HL-60/S4 treated with retinoic acid at 250 ng/mL for 4 days and 3 days (cell line): ENCODE data around the gene TMEM108.

Experiments used
- in situ Hi-C: fragments of 300-500 bp; cut with MboI; formaldehyde crosslinking; loops from 2 replicates; pipeline ENCODE4 v1.7.0; 2022; ENCODE audit warnings: low sequenced_read_pairs

The TMEM108 gene

DNA sequence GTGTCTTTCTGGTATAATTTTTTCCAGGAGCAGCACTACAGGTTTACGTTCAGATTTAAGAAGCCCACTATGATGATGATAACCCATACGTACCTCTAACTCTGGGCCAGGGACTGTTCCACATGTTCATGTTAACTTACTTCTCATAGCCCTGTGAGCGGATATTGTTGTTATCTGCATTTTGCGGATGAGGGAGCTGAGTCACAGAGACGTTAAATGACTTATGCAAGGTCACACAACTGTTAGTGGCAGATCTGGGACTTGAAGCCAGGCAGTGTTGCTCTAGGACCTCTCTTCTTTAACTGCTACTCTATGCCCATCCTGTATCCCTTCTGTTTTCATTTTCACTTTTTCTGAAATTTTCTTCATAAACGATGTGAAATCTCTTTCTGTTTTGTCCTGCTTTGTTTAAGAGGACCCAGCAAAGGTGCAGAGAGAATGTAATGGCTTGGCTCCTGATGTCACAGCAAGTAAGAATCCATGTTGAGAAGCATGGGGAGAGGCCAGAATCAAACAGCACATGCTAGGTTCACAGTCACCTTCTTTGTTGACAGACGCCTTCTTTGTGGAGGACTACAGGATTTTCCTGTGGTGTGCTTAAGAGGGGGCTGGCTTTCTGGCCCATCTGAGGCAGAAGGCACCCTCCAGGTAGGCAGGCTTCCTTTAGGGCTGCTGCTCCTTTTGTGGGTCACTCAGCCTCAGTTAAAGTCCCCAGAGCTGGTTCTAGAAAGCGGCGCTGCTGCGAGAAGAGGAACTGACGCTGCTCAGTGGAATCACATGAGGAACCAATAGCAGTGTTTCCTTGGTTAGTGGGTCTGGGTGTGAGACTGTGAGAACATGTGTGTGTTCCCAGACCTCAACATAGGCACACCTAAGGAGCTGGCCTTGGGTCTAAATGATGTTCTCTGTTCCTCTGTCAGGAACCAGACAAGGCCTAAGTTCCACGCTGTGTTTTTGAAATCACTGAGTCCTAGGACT, 121.6 kb downstream of the TMEM108 start:
- in situ Hi-C loops = no loop called here

DNA sequence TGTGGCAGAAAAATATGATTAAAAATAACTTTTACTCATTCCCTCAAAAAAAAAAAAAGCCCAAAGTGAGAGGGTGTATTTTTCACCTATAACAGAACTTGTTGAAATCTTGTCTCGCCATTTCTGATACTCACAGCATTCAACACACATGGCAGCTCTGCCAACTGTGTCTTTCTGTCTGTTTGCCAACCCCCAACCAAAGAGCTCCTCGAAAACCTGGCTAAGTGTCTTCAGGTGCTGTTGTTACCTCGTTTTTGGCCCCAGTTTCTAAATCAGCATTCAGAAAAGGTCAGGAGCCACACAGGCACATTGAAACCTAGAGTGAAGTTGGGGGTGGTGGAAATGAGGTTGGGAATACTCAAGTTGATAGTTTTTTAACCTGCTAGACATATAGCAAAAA, 123.5 kb downstream of the TMEM108 start:
- in situ Hi-C loops = no loop called here

DNA sequence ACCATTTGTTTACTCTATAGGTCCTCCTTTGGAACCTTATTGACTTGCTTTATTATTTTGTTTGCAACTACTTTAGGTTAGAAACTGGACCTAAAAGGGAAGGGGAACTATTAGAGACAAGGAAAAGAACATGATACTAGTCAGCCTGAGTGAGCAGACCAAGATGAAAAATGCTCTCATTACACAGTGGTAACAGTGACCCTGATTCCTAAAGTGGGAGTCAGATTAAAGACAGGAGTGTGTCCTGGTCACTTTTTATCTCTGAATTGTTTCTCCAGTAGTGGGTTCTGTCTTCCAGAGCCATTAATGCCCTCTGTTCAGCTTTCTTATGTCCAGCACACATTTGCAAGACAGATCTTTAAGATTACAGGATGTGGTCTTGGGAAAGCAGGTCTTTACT, 124.1 kb downstream of the TMEM108 start:
- in situ Hi-C loops = no loop called here

DNA sequence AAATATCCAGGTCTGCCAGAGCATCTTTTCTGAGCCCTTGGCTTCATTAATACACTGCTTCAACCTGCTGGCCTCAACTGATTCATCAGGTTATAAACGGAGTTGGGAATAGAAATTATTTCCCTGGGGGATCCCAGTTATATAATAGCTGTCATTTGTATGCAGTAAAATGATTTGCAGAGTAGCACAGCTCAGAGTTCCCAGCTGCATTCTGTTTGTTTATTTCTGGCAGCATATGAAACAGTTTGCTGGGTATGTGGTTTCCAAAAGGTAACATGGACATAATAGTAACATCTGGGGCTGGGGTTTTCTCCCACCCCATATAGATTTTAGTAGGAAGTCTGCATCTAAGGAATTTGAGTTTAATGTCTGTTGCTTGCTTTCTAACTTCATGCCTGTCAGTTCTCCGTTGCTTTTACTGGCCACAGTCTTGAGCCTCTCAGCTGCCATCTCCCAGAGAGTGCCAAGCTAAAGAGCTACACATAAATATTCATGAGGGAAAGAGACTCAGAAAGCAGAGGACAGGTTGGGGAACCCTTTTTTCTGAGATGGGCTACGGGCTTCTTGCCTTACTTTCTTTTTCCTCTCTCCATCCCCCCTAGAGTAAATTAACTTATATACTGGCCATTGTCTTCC, 124.6 kb downstream of the TMEM108 start:
- in situ Hi-C loops = no loop called here

DNA sequence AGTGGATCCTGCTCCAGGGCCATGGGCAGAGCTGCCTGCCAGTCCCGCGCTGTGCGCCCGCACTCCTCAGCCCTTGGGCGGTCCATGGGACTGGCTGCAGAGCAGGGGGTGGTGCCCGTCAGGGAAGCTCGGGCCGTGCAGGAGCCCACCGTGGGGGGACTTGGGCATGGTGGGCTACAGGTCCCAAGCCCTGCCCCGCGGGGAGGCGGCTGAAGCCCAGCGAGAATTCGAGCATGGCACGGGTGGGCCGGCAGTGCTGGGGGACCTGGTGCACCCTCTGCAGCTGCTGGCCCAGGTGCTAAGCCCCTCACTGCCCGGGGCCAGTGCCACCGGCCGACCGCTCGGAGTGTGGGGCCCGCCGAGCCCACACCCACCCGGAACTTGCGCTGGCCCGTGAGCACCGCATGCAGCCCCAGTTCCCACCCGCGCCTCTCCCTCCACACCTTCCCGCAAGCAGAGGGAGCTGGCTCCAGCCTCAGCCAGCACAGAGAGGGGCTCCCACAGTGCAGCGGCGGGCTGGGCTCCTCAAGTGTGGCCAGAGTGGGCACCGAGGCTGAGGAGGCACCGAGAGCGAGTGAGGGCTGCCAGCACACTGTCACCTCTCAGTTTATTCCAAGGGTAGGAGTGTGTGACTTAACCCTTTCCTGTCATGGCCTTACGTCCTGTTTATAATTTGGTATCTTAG, 129.3 kb downstream of the TMEM108 start:
- in situ Hi-C loops = no loop called here

DNA sequence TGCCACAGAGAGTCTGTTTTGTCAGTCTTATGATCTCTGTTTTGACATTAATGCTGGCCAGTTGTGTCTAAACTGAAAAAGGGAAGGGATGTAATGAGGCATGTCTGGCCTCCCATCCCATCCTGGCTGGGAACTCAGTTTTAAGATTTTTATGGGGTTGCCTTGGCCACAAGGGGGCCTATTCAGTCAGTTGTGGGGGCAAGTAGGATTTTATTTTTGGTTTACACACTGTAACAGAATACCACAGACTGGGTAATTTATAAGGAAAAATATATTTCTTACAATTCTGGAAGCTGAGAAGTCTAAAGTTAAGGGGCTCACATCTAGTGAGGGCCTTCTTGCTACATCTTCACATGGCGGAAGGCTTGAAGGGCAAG, 129.8 kb downstream of the TMEM108 start:
- in situ Hi-C loops = no loop called here

DNA sequence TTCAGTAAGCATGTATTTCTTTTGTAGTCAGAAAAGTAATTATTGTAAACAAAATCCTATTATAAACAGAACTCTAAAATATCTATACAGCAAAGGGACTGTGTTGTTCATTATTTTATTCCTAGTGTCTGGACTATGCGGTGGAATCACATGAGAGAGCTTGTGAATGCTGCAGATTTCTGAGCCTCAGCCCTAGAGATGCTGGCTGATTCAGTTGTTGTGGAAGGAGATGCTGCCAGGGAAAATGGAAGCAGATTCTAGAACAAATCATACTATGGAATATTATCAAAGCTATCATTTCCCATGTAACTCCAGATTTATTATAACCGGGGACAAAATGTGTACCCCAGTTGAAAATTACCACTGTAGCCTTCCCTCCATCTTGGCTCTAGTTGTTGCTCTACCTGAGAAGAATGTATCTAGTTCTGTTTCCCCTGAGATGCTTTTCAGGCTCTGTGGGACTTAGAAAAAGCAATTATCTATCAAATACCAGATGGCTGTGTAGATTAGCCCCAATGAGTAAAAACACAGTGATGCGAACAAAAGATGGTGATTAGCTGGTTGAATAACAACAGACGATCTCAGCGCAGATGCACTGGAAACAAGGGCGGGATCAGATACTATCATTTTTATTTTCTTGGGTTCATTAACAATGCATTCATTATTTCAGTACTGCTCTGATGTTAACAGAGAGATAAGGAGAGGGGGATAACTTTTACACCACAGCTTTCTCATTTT, 131.3 kb downstream of the TMEM108 start:
- in situ Hi-C loops = no loop called here

DNA sequence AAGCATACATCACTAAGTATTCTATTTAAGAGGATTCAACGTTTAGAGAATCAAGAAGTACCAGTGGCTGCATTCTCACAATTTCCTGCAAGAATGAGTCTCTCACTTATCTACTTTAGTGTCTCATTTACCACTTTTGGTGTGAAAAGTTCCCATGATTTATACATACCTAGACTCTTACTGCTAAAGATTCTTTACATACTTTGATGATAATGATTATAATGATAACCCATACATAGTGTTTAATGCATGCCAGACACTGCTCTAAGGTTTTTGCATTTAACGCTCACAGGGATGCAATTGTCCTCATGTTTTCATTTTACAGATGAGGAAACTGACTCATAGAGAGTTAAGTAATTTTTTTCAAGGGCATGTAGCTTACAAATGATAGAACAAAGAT, 133.6 kb downstream of the TMEM108 start:
- in situ Hi-C loops = no loop called here

DNA sequence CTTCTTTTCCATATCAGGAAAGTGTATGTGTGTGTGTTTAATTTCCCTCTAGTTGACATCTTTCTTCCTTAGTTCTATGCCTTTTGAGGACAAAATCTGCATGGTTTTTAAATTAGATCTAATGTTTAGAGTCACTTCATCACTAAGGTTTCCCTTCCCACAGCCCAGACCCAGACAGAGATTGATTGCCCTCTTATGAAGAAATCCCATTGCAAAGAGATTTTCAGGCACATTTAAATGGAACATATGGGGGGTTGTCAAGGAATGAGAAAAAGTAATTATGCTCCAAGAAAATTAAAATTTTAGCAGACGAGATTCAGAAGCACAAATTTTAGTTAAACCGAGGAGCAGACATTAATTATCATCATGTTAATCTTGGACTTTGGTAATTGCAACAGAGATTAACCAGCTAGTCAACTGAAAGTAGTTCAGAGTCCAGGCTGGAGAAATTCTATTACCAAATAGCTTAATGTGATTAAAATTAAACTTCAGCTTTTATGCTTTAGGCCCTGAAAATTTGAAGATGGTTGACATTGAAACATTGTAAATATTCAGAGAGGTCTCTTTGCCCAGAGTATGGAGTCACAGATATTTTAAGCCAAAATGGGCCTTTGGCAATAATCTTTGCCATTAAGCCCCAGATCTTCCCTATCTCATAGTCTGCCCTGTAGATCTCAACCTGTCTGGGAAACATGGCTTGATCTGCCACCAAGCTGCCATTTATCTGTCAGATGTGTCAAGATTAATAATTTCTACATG, 143.4 kb downstream of the TMEM108 start:
- in situ Hi-C loops = no loop called here

DNA sequence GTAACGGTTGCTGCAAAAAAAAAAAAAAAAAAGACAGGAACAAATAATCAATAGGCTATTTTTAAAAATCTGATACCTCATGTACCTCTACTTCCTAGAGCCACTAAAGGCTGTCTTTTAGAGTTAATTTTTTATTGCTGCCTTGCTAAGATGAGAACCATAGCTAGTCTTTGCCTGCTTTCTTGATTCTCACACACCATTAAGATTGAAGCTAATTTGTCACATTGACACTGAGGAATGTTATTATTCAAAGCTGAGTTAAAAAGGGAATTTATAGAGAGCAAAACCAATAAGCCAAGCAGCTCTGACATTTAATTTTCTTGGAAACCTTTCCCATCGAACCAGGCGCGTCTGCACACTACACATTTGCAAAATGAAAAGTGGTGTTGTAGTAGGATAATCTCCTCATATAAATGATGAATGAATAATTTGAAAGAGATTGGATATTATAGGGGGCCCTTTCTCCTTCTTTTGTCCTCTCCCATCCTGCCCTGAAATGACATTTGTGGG, 149.7 kb downstream of the TMEM108 start:
- in situ Hi-C loops = no loop called here

DNA sequence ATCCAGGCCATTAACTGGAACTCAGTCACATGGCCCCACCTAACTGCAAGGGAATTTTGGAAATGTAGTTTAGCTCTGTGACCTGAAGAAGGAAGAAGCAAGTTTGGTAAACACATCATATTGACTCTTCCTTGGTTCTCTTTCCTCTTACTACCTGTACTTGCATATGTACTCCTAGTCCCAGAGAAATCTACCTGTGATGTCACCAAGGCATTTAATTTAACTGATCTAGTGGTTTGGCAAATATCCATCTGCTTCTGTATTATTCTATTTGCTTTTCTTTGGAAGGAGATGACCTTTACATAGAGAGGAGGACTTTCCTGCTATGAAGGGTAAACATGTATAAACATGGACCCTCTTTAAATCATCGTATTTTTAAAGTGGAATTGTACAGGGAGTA, 150.8 kb downstream of the TMEM108 start:
- in situ Hi-C loops = no loop called here

DNA sequence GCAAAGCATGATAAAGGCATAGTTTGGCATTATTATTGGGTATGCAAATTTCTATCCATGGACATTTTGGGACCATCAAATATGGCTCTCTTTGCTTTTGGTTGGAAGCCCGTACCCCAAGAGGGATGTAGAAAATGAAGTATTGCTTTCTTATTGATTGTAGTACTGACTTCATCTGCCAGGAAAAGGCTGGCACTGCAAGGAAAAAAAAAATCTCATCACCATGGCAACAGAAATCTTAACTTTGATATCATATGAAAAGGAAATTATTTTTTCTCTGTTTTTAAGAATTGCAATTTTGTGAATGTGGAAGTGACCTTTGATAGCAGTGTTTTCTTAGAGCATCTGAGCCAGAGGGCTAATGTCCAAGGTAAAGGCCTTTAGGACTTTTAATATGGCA, 151.7 kb downstream of the TMEM108 start:
- in situ Hi-C loops = no loop called here

DNA sequence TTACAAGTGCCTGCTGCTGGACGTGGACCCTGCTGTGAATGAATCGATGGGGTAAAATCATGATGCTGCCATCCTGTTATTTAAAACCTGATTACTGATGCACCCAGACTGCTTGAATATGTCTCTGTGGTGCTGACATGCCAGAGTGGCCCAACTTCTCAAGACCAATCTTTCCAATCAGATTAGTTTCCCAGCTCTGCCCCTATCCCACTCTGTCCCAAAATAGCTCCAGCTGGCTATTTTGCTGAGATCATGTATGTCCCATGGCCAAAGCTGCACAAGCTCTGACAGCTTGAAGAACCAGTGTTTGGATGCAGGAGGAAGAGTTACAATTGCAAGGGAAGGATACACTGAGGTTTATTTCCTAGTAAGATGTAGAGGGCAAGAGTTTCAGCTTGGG, 153.6 kb downstream of the TMEM108 start:
- in situ Hi-C loops = no loop called here

DNA sequence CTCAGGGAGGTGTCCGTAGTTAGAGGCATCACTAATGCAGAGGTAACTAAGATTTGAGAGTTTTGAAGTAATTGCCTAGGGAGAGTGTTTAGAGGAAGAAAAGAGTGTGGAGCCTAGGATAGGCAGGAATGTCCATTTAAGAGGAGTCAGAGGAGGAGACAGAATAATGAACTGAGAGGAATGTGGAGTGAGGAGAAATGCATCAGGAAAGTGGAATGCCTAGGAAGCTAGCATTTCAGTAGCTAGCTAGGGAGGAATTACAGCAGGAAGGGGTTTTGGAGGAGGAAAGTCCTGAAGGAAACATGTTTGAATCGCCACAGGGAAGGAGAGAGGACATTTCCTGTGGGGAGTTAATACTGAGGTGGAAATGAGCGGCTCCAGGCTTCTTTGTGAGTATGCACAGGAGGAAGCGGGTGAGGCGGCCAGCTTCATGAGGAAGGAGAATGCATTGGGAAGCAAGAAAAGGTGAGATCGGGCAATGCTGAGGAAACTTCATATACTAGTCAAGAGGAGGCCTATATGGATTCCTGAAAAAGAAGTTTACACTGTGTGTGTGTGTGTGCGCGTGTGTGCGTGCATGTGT, 154.3 kb downstream of the TMEM108 start:
- in situ Hi-C loops = no loop called here

DNA sequence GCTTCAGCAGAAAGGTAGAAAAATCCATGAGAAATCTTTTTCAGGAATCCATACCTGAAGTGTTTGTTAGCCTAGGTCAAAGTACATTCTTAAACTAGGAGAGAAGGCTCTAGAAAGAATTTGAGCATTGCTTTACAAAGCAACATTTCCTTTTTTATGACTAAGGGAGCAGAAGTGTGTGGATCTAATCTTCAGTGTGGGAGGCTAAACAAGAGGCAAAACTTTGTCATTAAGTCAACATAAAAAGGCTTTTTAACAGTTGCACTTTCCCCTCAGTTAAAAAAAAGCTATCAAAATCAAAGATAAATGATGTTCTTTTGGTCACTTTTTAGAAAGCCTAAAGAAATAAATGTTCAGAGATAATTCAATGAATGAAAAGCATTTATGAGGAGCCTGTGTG, 154.8 kb downstream of the TMEM108 start:
- in situ Hi-C loops = no loop called here

DNA sequence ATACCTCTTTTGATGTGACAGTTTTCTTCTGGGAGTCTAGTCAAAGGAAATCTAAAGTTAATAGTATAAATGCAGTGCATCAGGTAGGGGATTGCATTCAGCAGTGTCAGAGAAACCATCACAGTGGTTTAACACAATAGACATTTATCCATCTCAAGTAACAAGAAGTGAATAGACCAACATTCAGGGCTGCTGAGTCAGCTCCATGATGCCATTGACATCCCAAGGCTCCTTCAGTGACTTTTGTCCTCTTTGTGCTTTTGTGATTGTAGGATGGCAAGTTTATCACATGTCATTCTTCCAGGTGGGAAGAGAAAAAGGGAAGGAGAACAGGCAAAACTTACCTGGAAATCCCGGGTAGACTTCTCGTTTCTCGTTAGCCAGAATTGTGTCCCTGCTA, 158.3 kb downstream of the TMEM108 start:
- in situ Hi-C loops = no loop called here

DNA sequence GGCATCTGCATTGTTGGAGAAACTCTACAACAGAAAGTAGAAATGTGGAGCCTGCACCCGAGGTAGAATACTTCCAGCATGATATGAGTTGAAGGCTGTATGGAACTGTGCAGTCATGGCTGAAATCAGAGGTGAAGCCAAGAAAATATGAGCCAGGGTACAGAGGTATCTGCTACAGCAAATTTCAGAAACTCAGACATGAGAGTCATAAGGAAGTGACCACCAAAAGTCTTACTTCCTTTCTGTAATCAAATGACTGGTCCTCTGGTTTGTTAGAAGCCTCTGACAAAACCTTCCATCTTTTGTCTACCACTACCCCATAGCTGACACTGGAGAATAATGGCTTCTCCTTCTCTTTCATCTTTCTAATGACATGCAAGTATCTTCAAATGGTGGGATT, 159.4 kb downstream of the TMEM108 start:
- in situ Hi-C loops = no loop called here

DNA sequence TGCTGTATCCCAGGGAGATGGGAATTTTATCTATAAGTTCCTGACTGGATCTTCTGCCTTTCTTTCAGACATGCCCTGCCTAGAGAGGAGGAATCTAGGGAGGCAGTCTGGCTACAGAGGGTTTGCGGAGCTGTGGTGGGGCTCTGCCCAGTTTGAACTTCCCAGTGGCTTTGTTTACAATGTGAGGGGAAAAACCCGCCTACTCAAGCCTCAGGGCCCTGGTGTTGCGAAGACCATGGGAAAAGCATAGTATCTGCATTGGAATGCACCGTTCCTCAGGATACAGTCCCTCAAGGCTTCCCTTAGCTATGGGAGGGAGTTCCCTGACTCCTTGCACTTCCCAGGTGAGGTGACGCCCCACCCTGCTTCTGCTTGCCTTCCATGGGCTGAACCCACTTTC, 168.7 kb downstream of the TMEM108 start:
- in situ Hi-C loops = no loop called here

DNA sequence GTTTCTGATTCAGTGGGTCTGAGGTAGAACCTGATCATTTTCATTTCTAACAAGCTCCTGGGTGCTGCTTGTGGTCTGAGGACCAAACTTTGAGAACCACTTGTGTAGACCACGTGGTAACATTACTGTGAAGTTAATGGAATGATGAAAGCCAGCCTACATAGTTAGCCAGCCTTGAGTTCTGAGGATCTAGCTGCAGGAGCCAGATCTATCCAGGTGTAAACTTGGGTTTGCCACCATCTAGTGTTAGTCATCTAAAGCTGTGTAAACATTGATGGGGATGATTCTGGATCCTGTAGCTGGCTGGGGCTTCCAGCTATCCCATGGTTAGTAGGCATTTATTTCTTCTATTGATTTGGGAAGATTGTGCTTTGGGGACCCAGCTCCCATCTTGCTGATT, 170.0 kb downstream of the TMEM108 start:
- in situ Hi-C loops = no loop called here
